ENCODE data around the gene FCHO2.
A peak's percentile ranks its signal among the peaks of the same experiment; 100 is the strongest.
"Not testable (repeated sequence)": the region's sequence is repeated elsewhere in the genome, so short reads cannot be mapped to it uniquely, and the experiment has no call there.

FCHO2 gene

DNA sequence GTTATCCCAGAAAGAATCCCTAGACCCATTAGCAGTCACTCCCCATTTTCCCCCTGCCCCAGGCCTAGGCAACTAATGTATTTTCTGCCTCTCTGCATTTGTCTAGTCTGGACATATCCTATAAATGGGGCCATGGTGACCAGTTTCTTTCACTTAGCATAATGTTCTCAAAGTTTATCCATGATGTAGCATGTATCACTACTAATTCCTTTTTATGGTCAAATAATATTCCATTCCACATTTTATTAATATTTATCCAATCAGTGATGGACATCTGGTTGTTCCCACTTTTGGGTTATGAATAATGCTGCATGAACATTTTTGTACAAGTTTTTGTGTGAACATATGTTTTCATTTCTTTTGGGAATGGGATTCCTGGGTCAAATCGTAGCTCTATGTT is 1.5 kb downstream of the FCHO2 start:
- Histone ChIP-seq H3K27me3 (ENCODE audit: control insufficient read depth, insufficient read depth, low read length) (peaks cover 21% of the 10 kb centered on the region), H3K9ac (ENCODE audit: low read length) (no peak overlapping the region), H3K36me3 (ENCODE audit: control insufficient read depth, low read depth, low read length) (no peaks in the 10 kb centered on the region), H3K9me3 (ENCODE audit: control insufficient read depth, low read depth, low read length) (no peaks in the 10 kb centered on the region), H3K27ac (ENCODE audit: low read length) (no peak overlapping the region), H3K4me3 (ENCODE audit: low read length) (peak overlapping the region; percentile 79), H3K4me1 (ENCODE audit: control insufficient read depth, low read depth, low read length) (peaks cover 17% of the 10 kb centered on the region)

DNA sequence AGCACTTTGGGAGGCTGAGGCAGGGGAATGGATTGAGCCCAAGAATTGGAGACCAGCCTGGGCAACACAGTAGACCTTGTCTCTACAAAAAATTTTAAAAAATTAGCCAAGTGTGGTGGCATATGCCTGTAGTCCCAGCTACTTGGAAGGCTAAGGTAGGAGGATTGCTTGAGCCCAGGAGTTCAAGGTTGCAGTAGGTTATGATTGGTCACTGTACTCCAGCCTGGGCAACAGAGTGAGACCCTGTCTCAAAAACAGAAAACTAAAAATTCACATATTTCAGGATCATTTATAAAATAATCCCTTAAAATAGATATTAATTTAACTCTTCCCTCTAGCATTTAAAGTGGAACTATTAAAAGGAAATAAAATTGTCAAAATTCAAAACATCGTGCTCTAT is 3.4 kb downstream of the FCHO2 start:
- H3K9me3 ChIP-seq (ENCODE audit: control insufficient read depth, low read depth, low read length) = no peaks in the 10 kb centered on the region
- H3K4me1 ChIP-seq (ENCODE audit: control insufficient read depth, low read depth, low read length) = peaks cover 9% of the 10 kb centered on the region
- H3K27me3 ChIP-seq (ENCODE audit: control insufficient read depth, insufficient read depth, low read length) = peaks cover 21% of the 10 kb centered on the region
- no peaks in the 10 kb centered on the region for H3K36me3 ChIP-seq (ENCODE audit: control insufficient read depth, low read depth, low read length)
- H3K27ac ChIP-seq (ENCODE audit: low read length) = no peak overlapping the region
- no peak overlapping the region for H3K4me3 ChIP-seq (ENCODE audit: low read length)
- no peak overlapping the region for H3K9ac ChIP-seq (ENCODE audit: low read length)

DNA sequence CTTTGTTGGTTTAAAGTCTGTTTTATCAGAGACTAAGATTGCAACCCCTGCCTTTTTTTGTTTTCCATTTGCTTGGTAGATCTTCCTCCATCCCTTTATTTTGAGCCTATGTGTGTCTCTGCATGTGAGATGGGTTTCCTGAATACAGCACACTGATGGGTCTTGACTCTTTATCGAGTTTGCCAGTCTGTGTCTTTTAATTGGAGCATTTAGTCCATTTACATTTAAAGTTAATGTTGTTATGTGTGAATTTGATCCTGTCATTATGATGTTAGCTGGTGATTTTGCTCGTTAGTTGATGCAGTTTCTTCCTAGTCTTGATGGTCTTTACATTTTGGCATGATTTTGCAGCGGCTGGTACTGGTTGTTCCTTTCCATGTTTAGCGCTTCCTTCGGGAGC is 18.6 kb downstream of the FCHO2 start:
- H3K36me3 ChIP-seq (ENCODE audit: control insufficient read depth, low read depth, low read length); H3K4me3 ChIP-seq (ENCODE audit: low read length); H3K9ac ChIP-seq (ENCODE audit: low read length); H3K4me1 ChIP-seq (ENCODE audit: control insufficient read depth, low read depth, low read length); H3K27ac ChIP-seq (ENCODE audit: low read length); H3K27me3 ChIP-seq (ENCODE audit: control insufficient read depth, insufficient read depth, low read length); H3K9me3 ChIP-seq (ENCODE audit: control insufficient read depth, low read depth, low read length): not testable (repeated sequence)

DNA sequence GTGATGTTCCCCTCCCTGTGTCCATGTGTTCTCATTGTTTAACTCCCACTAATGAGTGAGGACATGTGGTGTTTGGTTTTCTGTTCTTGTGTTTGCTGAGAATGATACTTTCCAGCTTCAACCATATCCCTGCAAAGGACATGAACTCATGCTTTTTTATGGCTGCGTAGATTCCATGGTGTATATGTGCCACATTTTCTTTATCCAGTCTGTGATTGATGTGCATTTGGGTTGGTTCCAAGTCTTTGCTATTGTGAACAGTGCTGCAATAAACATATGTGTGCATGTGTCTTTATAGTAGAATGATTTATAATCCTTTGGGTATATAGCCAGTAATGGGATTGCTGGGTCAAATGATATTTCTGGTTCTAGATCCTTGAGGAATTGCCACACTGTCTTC is 21.0 kb downstream of the FCHO2 start:
- H3K36me3 ChIP-seq (ENCODE audit: control insufficient read depth, low read depth, low read length); H3K27me3 ChIP-seq (ENCODE audit: control insufficient read depth, insufficient read depth, low read length); H3K27ac ChIP-seq (ENCODE audit: low read length); H3K4me3 ChIP-seq (ENCODE audit: low read length); H3K9ac ChIP-seq (ENCODE audit: low read length); H3K4me1 ChIP-seq (ENCODE audit: control insufficient read depth, low read depth, low read length); H3K9me3 ChIP-seq (ENCODE audit: control insufficient read depth, low read depth, low read length): not testable (repeated sequence)

DNA sequence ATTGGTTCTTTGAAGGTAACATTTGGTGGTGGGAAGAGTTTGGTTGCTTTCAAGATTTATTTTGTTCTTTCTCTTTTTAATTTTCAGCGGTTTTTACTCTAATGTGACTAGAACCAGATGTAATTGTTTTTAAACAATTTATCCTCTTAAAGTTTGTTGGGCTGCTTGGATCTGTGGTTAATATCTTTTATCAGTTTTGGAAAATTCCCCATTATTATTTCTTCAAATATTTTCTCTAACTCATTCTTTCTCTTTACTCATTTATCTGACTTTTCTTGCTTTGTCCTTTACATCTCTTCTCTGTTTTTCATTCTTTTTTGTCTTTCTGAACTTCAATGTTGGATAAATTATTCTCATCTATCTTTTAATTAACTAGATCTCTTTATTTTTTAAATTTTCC is 29.9 kb downstream of the FCHO2 start:
- no peaks in the 10 kb centered on the region for H3K36me3 ChIP-seq (ENCODE audit: control insufficient read depth, low read depth, low read length)
- H3K9me3 ChIP-seq (ENCODE audit: control insufficient read depth, low read depth, low read length) = no peaks in the 10 kb centered on the region
- H3K27me3 ChIP-seq (ENCODE audit: control insufficient read depth, insufficient read depth, low read length) = no peaks in the 10 kb centered on the region
- H3K4me3 ChIP-seq (ENCODE audit: low read length) = no peak overlapping the region
- H3K4me1 ChIP-seq (ENCODE audit: control insufficient read depth, low read depth, low read length) = no peaks in the 10 kb centered on the region
- no peak overlapping the region for H3K27ac ChIP-seq (ENCODE audit: low read length)
- no peak overlapping the region for H3K9ac ChIP-seq (ENCODE audit: low read length)

DNA sequence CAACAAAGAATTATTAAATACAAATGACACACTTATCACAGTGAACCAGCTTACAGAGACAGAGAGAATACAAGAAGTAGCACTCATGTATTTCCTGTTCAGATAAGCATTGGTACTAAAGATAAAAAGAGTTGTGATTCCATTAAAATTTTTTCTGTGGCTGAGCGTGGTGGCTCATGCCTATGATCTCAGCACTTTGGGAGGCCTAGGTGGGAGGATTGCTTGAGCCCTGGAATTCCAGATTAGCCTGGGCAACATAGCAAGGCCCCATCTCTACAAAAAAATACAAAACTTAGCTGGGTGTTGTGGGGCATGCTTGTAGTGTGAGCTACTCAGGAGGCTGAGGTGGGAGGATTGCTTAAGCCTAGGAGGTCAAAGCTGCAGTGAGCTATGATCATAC is 32.9 kb downstream of the FCHO2 start:
- Histone ChIP-seq H3K27ac (ENCODE audit: low read length) (no peak overlapping the region), H3K4me1 (ENCODE audit: control insufficient read depth, low read depth, low read length) (no peaks in the 10 kb centered on the region), H3K9me3 (ENCODE audit: control insufficient read depth, low read depth, low read length) (no peaks in the 10 kb centered on the region), H3K27me3 (ENCODE audit: control insufficient read depth, insufficient read depth, low read length) (no peaks in the 10 kb centered on the region), H3K36me3 (ENCODE audit: control insufficient read depth, low read depth, low read length) (no peaks in the 10 kb centered on the region), H3K9ac (ENCODE audit: low read length) (no peak overlapping the region), H3K4me3 (ENCODE audit: low read length) (no peak overlapping the region)

DNA sequence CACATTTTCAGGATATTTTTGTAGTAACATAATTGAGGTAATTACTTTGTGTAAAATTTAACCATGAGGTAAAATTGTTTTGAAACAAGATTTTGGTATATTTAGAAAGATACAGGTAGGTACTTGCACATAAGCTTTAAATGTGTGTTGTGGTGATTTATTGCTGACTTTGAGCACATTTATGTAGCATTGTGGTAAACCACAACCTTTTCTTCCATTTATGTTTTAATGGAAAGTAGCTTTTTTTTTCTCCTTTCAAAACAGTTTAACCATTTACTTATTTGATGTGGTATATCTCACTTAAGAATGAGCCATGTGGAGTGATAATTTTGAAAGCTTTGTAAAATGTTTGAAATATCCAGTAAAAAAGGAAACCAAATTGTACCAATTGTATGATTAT is 35.6 kb downstream of the FCHO2 start:
- H3K36me3 ChIP-seq (ENCODE audit: control insufficient read depth, low read depth, low read length) = no peaks in the 10 kb centered on the region
- no peaks in the 10 kb centered on the region for H3K27me3 ChIP-seq (ENCODE audit: control insufficient read depth, insufficient read depth, low read length)

DNA sequence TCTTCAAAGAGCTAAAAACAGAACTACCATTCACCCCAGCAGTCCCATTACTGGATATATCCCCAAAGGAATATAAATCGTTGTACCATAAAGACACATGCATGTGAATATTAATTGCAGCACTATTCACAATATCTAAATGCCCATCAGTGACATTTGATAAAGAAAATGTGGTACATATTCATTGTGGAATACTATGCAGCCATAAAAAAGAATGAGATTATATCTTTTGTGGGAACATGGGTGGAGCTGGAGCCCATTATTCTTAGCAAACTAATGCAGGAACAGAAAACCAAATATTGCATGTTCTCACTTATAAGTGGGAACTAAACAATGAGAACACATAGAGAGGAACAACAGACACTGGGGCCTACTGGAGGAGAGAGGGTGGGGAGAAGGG is 38.7 kb downstream of the FCHO2 start:
- no peaks in the 10 kb centered on the region for H3K4me1 ChIP-seq (ENCODE audit: control insufficient read depth, low read depth, low read length)
- no peak overlapping the region for H3K4me3 ChIP-seq (ENCODE audit: low read length)
- H3K27me3 ChIP-seq (ENCODE audit: control insufficient read depth, insufficient read depth, low read length) = no peaks in the 10 kb centered on the region
- no peak overlapping the region for H3K9ac ChIP-seq (ENCODE audit: low read length)
- H3K27ac ChIP-seq (ENCODE audit: low read length) = no peak overlapping the region
- H3K36me3 ChIP-seq (ENCODE audit: control insufficient read depth, low read depth, low read length) = no peaks in the 10 kb centered on the region
- no peaks in the 10 kb centered on the region for H3K9me3 ChIP-seq (ENCODE audit: control insufficient read depth, low read depth, low read length)

More for the DNA sequence above, 35.6 kb downstream of the FCHO2 start:
- Histone ChIP-seq H3K4me3 (ENCODE audit: low read length) (no peak overlapping the region), H3K9ac (ENCODE audit: low read length) (no peak overlapping the region), H3K27ac (ENCODE audit: low read length) (no peak overlapping the region), H3K4me1 (ENCODE audit: control insufficient read depth, low read depth, low read length) (no peaks in the 10 kb centered on the region), H3K9me3 (ENCODE audit: control insufficient read depth, low read depth, low read length) (no peaks in the 10 kb centered on the region)

DNA sequence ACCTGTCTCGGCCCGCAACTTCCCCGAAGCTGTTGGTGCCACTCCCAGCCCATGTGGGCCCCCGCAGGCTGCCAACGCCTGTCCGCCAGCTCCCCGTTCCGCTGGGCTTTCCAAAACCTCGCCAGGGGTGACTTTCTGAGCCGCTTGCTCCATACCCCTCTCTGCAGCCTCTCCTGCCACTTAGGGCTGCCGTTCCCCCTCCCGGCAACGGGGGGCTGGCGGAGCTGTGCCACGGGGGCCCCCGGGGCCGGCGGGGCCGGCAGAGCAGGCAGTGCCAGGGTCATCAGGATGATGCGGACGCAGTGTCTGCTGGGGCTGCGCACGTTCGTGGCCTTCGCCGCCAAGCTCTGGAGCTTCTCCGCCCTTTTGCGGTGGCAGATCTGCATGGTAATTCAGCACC is 40.8 kb downstream of the FCHO2 start:
- Histone ChIP-seq H3K9ac (ENCODE audit: low read length) (no peak overlapping the region), H3K9me3 (ENCODE audit: control insufficient read depth, low read depth, low read length) (no peaks in the 10 kb centered on the region), H3K4me1 (ENCODE audit: control insufficient read depth, low read depth, low read length) (no peaks in the 10 kb centered on the region), H3K4me3 (ENCODE audit: low read length) (no peak overlapping the region), H3K27me3 (ENCODE audit: control insufficient read depth, insufficient read depth, low read length) (no peaks in the 10 kb centered on the region), H3K36me3 (ENCODE audit: control insufficient read depth, low read depth, low read length) (no peaks in the 10 kb centered on the region), H3K27ac (ENCODE audit: low read length) (no peak overlapping the region)

DNA sequence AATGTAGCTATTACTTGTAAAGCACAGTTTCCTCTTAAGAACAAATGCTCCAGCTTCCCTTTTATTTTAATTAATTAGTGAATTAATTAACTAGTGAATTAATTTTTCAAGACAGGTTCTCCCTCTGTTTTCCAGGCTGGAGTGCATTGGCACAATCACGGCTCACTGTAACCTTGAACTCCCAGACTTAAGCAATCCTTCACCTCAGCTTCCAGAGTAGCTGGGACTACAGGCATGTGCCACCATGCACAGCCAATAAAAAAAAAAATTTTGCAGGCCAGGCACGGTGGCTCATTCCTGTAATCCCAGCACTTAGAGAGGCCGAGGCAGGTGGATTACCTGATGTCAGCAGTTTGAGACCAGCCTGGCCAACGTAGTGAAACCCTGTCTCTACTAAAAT is 44.1 kb downstream of the FCHO2 start:
- H3K27me3 ChIP-seq (ENCODE audit: control insufficient read depth, insufficient read depth, low read length) = no peaks in the 10 kb centered on the region
- no peaks in the 10 kb centered on the region for H3K36me3 ChIP-seq (ENCODE audit: control insufficient read depth, low read depth, low read length)
- no peak overlapping the region for H3K27ac ChIP-seq (ENCODE audit: low read length)
- no peak overlapping the region for H3K4me3 ChIP-seq (ENCODE audit: low read length)
- no peak overlapping the region for H3K9ac ChIP-seq (ENCODE audit: low read length)
- no peaks in the 10 kb centered on the region for H3K4me1 ChIP-seq (ENCODE audit: control insufficient read depth, low read depth, low read length)
- H3K9me3 ChIP-seq (ENCODE audit: control insufficient read depth, low read depth, low read length) = no peaks in the 10 kb centered on the region

DNA sequence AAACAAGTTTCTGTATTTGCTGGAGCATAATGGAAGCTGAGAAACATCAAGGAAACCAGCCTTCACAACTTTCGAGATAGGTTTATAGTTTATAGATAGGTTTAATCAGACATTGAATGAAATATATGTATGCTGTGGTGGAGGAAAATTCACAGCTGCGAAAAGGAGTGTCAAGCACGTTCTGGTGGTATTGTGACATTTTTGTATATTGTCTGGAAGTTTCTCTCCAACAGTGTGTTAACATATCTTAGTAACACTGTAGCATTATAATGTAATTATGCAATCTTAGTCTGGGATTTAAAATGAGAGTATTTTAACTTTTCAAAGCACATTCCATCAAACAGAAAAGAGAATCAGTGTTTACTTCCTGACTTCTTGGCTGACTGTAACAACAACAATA is 50.0 kb downstream of the FCHO2 start:
- Histone ChIP-seq H3K4me1 (ENCODE audit: control insufficient read depth, low read depth, low read length) (peaks cover 2% of the 10 kb centered on the region), H3K9ac (ENCODE audit: low read length) (no peak overlapping the region), H3K27ac (ENCODE audit: low read length) (no peak overlapping the region), H3K4me3 (ENCODE audit: low read length) (no peak overlapping the region), H3K9me3 (ENCODE audit: control insufficient read depth, low read depth, low read length) (no peaks in the 10 kb centered on the region), H3K27me3 (ENCODE audit: control insufficient read depth, insufficient read depth, low read length) (no peaks in the 10 kb centered on the region), H3K36me3 (ENCODE audit: control insufficient read depth, low read depth, low read length) (no peaks in the 10 kb centered on the region)

DNA sequence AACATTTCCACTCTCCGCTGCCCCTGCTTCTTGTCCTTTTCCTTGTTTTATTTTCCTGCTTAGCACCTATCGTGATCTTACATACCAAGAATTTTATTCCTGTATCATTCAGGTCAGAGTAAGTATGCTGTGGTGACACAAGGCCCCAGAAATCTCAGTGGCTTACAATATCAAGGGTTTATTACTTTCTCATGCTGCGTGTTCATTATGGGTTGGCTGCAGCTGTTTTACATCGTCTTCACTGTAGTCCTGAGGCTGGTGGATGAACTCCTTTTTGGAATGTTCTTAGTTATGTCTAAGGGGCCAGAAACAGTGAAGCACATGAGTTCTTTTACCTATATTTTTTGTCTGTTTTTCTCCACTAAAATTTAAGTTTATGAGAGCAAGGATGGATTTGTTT is 51.2 kb downstream of the FCHO2 start:
- Histone ChIP-seq H3K4me3 (ENCODE audit: low read length) (no peak overlapping the region), H3K27ac (ENCODE audit: low read length) (no peak overlapping the region), H3K9me3 (ENCODE audit: control insufficient read depth, low read depth, low read length) (no peaks in the 10 kb centered on the region), H3K9ac (ENCODE audit: low read length) (no peak overlapping the region), H3K27me3 (ENCODE audit: control insufficient read depth, insufficient read depth, low read length) (no peaks in the 10 kb centered on the region), H3K36me3 (ENCODE audit: control insufficient read depth, low read depth, low read length) (no peaks in the 10 kb centered on the region), H3K4me1 (ENCODE audit: control insufficient read depth, low read depth, low read length) (peaks cover 2% of the 10 kb centered on the region)

DNA sequence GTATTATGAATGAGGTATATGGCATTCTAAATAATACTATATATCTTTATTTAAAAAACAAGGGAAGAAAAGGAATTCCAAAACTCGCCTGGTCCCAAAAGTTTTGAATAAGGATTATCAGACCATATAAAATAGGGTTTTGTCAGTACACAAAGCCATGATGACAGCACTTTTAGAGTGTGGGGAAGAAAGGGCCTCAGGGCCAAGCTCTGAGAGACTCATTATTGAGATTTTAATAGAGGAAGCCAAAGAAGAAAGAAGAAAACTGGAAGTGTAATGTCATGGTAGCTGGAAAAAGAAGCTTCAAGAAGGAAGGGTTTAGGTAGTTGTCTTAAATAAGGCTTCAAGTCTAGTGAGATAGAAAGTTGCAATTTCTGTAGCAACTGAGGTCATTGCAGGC is 53.0 kb downstream of the FCHO2 start:
- Histone ChIP-seq H3K4me3 (ENCODE audit: low read length) (no peak overlapping the region), H3K27ac (ENCODE audit: low read length) (no peak overlapping the region), H3K4me1 (ENCODE audit: control insufficient read depth, low read depth, low read length) (peaks cover 2% of the 10 kb centered on the region), H3K27me3 (ENCODE audit: control insufficient read depth, insufficient read depth, low read length) (no peaks in the 10 kb centered on the region), H3K9ac (ENCODE audit: low read length) (no peak overlapping the region), H3K36me3 (ENCODE audit: control insufficient read depth, low read depth, low read length) (no peaks in the 10 kb centered on the region), H3K9me3 (ENCODE audit: control insufficient read depth, low read depth, low read length) (no peaks in the 10 kb centered on the region)
